ENCODE data around the gene PPP2R2B. TPM values are rescaled to one million over a fixed set of nuclear protein-coding genes. Genes with fewer than 3 reads are reported as not detected.

PPP2R2B gene
- total and polyA plus RNA-seq, 2 donors (not counting 3 experiments of a cell fraction or from before 2014, with no cell fraction given), result not detected

GRCh38 chr5:146726891-146727290, 151.7 kb downstream of the PPP2R2B start:
- H3K36me3 ChIP-seq (ENCODE audit: control insufficient read depth in 2 of 2, extremely low read depth in 1 of 2, insufficient read depth in 2 of 2, low read length in 2 of 2), result no peaks in the 10 kb centered on the region
- peaks cover 0 to 2% of the 10 kb centered on the region in 2 experiments for H3K27me3 ChIP-seq (ENCODE audit: control insufficient read depth in 2 of 2, insufficient read depth in 2 of 2, low read length in 2 of 2)
- ChIA-PET POLR2A (no interaction called here), CTCF (no interaction called here)
- no peaks in the 10 kb centered on the region for H4K20me1 ChIP-seq (replicated peaks; ENCODE audit: control insufficient read depth, extremely low read depth, insufficient read depth, low read length)
- peaks cover 12% of the 10 kb centered on the region for H3K4me1 ChIP-seq (ENCODE audit: control insufficient read depth, extremely low read depth, insufficient read depth, low read length)
- dilution Hi-C loops (cut with MboI; ENCODE audit: extremely low pct_ligation_motif_present, low sequenced_read_pairs) (no loop called here), intact Hi-C loops (cut with micrococcal nuclease) (no loop called here)
- H3K4me3 ChIP-seq (replicated peaks in 1 of 3; ENCODE audit: insufficient read depth in 1 of 3, low read depth in 1 of 3, low read length in 3 of 3), result no peak overlapping the region
- DNase-seq (ENCODE audit: low read depth, low spot score) (no peak), FAIRE-seq (no peak)
- H2AFZ ChIP-seq (ENCODE audit: low read depth, low read length), result no peak overlapping the region
- no peak for TF ChIP-seq POLR2AphosphoS5 (IDR thresholded peaks at IDR 0.05; ENCODE audit: insufficient read depth, low read depth, low read length)
- no peak for TF ChIP-seq GATA2 (IDR thresholded peaks at IDR 0.05; ENCODE audit: insufficient read depth, insufficient read length, low read depth, low read length)
- no peak for TF ChIP-seq EZH2 (IDR thresholded peaks at IDR 0.05; ENCODE audit: borderline replicate concordance, low read depth, low read length, severe bottlenecking)
- TF ChIP-seq, protein P1, sequence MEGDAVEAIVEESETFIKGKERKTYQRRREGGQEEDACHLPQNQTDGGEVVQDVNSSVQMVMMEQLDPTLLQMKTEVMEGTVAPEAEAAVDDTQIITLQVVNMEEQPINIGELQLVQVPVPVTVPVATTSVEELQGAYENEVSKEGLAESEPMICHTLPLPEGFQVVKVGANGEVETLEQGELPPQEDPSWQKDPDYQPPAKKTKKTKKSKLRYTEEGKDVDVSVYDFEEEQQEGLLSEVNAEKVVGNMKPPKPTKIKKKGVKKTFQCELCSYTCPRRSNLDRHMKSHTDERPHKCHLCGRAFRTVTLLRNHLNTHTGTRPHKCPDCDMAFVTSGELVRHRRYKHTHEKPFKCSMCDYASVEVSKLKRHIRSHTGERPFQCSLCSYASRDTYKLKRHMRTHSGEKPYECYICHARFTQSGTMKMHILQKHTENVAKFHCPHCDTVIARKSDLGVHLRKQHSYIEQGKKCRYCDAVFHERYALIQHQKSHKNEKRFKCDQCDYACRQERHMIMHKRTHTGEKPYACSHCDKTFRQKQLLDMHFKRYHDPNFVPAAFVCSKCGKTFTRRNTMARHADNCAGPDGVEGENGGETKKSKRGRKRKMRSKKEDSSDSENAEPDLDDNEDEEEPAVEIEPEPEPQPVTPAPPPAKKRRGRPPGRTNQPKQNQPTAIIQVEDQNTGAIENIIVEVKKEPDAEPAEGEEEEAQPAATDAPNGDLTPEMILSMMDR (IDR thresholded peaks at IDR 0.05; ENCODE audit: extremely low read depth in 1 of 2, insufficient read depth in 1 of 2, low read depth in 1 of 2, low read length in 2 of 2), result no peak
- no peak for TF ChIP-seq FOS (IDR thresholded peaks at IDR 0.05; ENCODE audit: borderline replicate concordance, insufficient read depth, low read length)
- no peak for TF ChIP-seq MYC (IDR thresholded peaks at IDR 0.05; ENCODE audit: low read depth, low read length)
- TF ChIP-seq, protein P2, sequence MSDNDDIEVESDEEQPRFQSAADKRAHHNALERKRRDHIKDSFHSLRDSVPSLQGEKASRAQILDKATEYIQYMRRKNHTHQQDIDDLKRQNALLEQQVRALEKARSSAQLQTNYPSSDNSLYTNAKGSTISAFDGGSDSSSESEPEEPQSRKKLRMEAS (IDR thresholded peaks at IDR 0.05; ENCODE audit: insufficient read depth, insufficient read length), result no peak
- TF ChIP-seq JUN (IDR thresholded peaks at IDR 0.05; ENCODE audit: borderline replicate concordance, insufficient read depth, insufficient read length, low read depth), result no peak
- TF ChIP-seq POLR2A (IDR thresholded peaks at IDR 0.05; ENCODE audit: low read depth, low read length), result no peak
- H3K9me1 ChIP-seq (replicated peaks; ENCODE audit: control insufficient read depth, extremely low read depth, insufficient read depth, low read length), result no peaks in the 10 kb centered on the region
- BruUV-seq (replicated peaks), result no TSS peak
- H3K9ac ChIP-seq (replicated peaks; ENCODE audit: extremely low read depth, insufficient read depth, low read length), result no peak overlapping the region
- H3K79me2 ChIP-seq (ENCODE audit: control insufficient read depth, insufficient read depth, low read length), result no peaks in the 10 kb centered on the region
- no peak overlapping the region for H3K27ac ChIP-seq (ENCODE audit: insufficient read depth, low read depth, low read length)
- H3K4me2 ChIP-seq (ENCODE audit: insufficient read depth, low read length), result no peak overlapping the region
- H3K9me3 ChIP-seq (replicated peaks; ENCODE audit: control insufficient read depth, insufficient read depth, low read length), result no peaks in the 10 kb centered on the region
